SK-N-SH (cell line): Measurements from ENCODE around the gene CD164L2. TPM values are rescaled to one million over a fixed set of nuclear protein-coding genes. Genes with fewer than 3 reads are reported as not detected.

Source experiments
- CTCF ChIA-PET: fragments of 300-600, 350-600 bp; formaldehyde crosslinking; extraction: SDS; loops from one replicate; lab custom pipeline; 2021; lab: Yijun Ruan, JAX
- POLR2A ChIA-PET: fragments of 350-600 bp; sonication (Branson Sonifier 250); formaldehyde crosslinking; extraction: SDS; loops from one replicate; lab custom pipeline; 2020; ENCODE audit warnings: antibody characterized with exemption, inconsistent platforms; lab: Yijun Ruan, JAX
- DNase-seq: peaks from one replicate; pipeline ENCODE4 v3.0.0; 2012
- H2AFZ ChIP-seq: fragments of 200-600 bp; sonication (generic); 2 replicates; pipeline ENCODE4 v1.8.1; 2016; ENCODE audit warnings: antibody characterized with exemption, mild to moderate bottlenecking, low read depth
- H3F3A ChIP-seq: fragments of 200-600 bp; sonication (generic); replicated peaks from 2 replicates; pipeline ENCODE3; 2016; ENCODE audit warnings: antibody characterized with exemption, mild to moderate bottlenecking; ENCODE audit not compliant: insufficient read depth
- H3K27ac ChIP-seq, 2 experiments: fragments of 200-500 bp in 1 of 2; fragments of 200-600 bp in 1 of 2; sonication (Bioruptor generic) in 1 of 2; sonication (generic), shearing (Covaris generic) in 1 of 2; 2 replicates each; pipeline versions ENCODE4 v1.5.1 to v1.6.1; 2014 to 2016; ENCODE audit warnings: low read depth in 2 of 2, inconsistent platforms in 1 of 2, low read length in 1 of 2, mild to moderate bottlenecking in 1 of 2, mixed read lengths in 1 of 2
- H3K27me3 ChIP-seq: fragments of 200-600 bp; sonication (generic), shearing (Covaris generic); 2 replicates; pipeline ENCODE4 v1.6.1; 2016; ENCODE audit warnings: mixed run types; ENCODE audit not compliant: insufficient read depth
- H3K36me3 ChIP-seq, 2 experiments: fragments of 200-500 bp in 1 of 2; fragments of 200-600 bp in 1 of 2; sonication (Bioruptor generic) in 1 of 2; sonication (generic) in 1 of 2; replicated peaks in 1 of 2; 2 replicates each; pipeline versions ENCODE3 to v1.5.1; 2014 to 2016; ENCODE audit warnings: low read length in 1 of 2, mild to moderate bottlenecking in 1 of 2; ENCODE audit not compliant: insufficient read depth in 2 of 2, control insufficient read depth in 1 of 2
- H3K4me1 ChIP-seq, 2 experiments: fragments of 200-500 bp in 1 of 2; fragments of 200-600 bp in 1 of 2; sonication (Bioruptor generic) in 1 of 2; sonication (generic), shearing (Covaris generic) in 1 of 2; 2 replicates each; pipeline versions ENCODE4 v1.5.1 to v1.6.1; 2014 to 2016; ENCODE audit warnings: low read depth in 1 of 2, low read length in 1 of 2, mixed run types in 1 of 2; ENCODE audit not compliant: insufficient read depth in 2 of 2, control insufficient read depth in 1 of 2
- H3K4me2 ChIP-seq: fragments of 200-600 bp; sonication (generic), shearing (Covaris generic); 2 replicates; pipeline ENCODE4 v1.6.1; 2017; ENCODE audit warnings: mixed run types
- H3K4me3 ChIP-seq, 2 experiments: fragments of 200-500 bp in 1 of 2; fragments of 200-600 bp in 1 of 2; sonication (Bioruptor generic) in 1 of 2; sonication (generic), shearing (Covaris generic) in 1 of 2; 2 replicates each; pipeline versions ENCODE4 v1.5.1 to v1.8.1; 2014 to 2016; ENCODE audit warnings: low read depth in 2 of 2, inconsistent platforms in 1 of 2, low read length in 1 of 2, mild to moderate bottlenecking in 1 of 2, mixed read lengths in 1 of 2, moderate library complexity in 1 of 2
- H3K79me2 ChIP-seq: fragments of 200-600 bp; sonication (generic); 2 replicates; pipeline ENCODE4 v1.8.1; 2017; ENCODE audit warnings: mild to moderate bottlenecking; ENCODE audit not compliant: insufficient read depth
- H3K9ac ChIP-seq: fragments of 200-600 bp; sonication (generic); 2 replicates; pipeline ENCODE4 v1.6.1; 2017; ENCODE audit warnings: mixed run types
- H3K9me2 ChIP-seq: fragments of 200-600 bp; sonication (generic); 2 replicates; pipeline ENCODE4 v1.6.1; 2017; ENCODE audit warnings: mixed run types
- H3K9me3 ChIP-seq: fragments of 200-600 bp; sonication (generic); 2 replicates; pipeline ENCODE4 v1.6.1; 2017; ENCODE audit warnings: mixed run types, mild to moderate bottlenecking, moderate library complexity
- H4K20me1 ChIP-seq: fragments of 200-600 bp; sonication (generic); 2 replicates; pipeline ENCODE4 v1.6.1; 2017; ENCODE audit warnings: mild to moderate bottlenecking, mixed run types; ENCODE audit not compliant: insufficient read depth
- EZH2phosphoT487 ChIP-seq: fragments of 200-600 bp; sonication (generic); IDR thresholded peaks from 2 replicates; pipeline ENCODE4 v1.6.1; 2017; ENCODE audit warnings: low read depth, mixed run types, mild to moderate bottlenecking, antibody characterized with exemption, moderate library complexity, borderline replicate concordance
- GATA2 ChIP-seq: sonication (generic); formaldehyde crosslinking; IDR thresholded peaks from 2 replicates; pipeline ENCODE4 v1.5.0; 2020; ENCODE audit warnings: mild to moderate bottlenecking, missing genetic modification reagents
- JUND ChIP-seq: IDR thresholded peaks from 2 replicates; pipeline ENCODE4 v1.4.0; 2012
- MXI1 ChIP-seq: IDR thresholded peaks from 2 replicates; pipeline ENCODE4 v1.6.1; 2012; ENCODE audit warnings: mild to moderate bottlenecking, low read depth, low read length, improper control_type of control experiment
- NRF1 ChIP-seq: IDR thresholded peaks from 2 replicates; pipeline ENCODE4 v1.6.1; 2012; ENCODE audit warnings: low read depth, mild to moderate bottlenecking, low read length
- POLR2AphosphoS5 ChIP-seq: IDR thresholded peaks from 2 replicates; pipeline ENCODE4 v1.6.1; 2012; ENCODE audit warnings: low read depth, low read length
- RXRA ChIP-seq: IDR thresholded peaks from 2 replicates; pipeline ENCODE4 v1.4.0; 2012; ENCODE audit warnings: low read depth, mild to moderate bottlenecking, borderline replicate concordance
- SMC3 ChIP-seq: IDR thresholded peaks from 2 replicates; pipeline ENCODE4 v1.6.1; 2012; ENCODE audit warnings: low read depth, low read length, improper control_type of control experiment
- TAF1 ChIP-seq: IDR thresholded peaks from 2 replicates; pipeline ENCODE4 v1.6.1; 2012; ENCODE audit warnings: low read depth, mild to moderate bottlenecking, low read length, moderate library complexity, borderline replicate concordance
- YY1 ChIP-seq: IDR thresholded peaks from 2 replicates; pipeline ENCODE4 v1.4.0; 2012; ENCODE audit warnings: low read depth, mild to moderate bottlenecking
- WGBS: methylation state at CpG from one replicate; pipeline ENCODE4 v1.1.6; 2017; ENCODE audit warnings: low lambda C conversion rate; 5-methylcytosine and 5-hydroxymethylcytosine counted together
- polyA plus RNA-seq, 3 experiments: library from polyadenylated mRNA; depleted of rRNA; stranded (reverse); fragments of >200 nt; gene quantifications; 2 replicates each; pipeline ENCODE4 v1.2.3, GENCODE V29; 2012
- TF ChIP-seq, protein P1 (sequence below): fragments of 150-350 bp; IDR thresholded peaks from 2 replicates; pipeline ENCODE4 v1.6.1; 2017; ENCODE audit warnings: antibody characterized with exemption, low read length, low read depth, borderline replicate concordance
- TF ChIP-seq, protein P2 (sequence below): IDR thresholded peaks from 2 replicates; pipeline ENCODE4; 2012
- TF ChIP-seq, protein P3 (sequence below): IDR thresholded peaks from 2 replicates; pipeline ENCODE4 v1.4.0; 2012; ENCODE audit warnings: low read depth, borderline replicate concordance
- TF ChIP-seq, protein P4 (sequence below): IDR thresholded peaks from 2 replicates; pipeline ENCODE4 v1.4.0; 2012; ENCODE audit warnings: low read depth

The CD164L2 gene
- polyA plus RNA-seq, 1 of the 3 experiments (the other 2 are of a cell fraction): 0.05 TPM

DNA sequence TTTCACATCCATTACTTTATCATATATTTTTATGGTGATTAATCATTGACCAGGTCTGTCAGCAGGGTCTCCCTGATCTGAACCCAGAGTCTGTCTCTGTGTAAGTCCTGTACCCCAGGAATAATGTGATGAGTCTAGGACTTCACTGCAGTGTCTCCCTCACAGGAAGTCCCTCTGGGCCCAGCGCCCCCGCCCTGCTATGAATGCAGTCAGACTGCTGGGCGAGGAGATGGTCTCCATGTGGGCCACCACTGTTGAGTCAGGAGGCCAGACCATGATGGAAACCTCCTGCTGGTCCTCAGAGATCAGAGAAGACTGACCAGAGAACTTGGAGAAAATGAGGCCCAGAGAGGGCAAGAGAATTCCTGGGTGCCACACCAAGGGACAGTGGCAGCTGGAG is 51.7 kb downstream of the CD164L2 start:
- Histone ChIP-seq H2AFZ (no peak overlapping the region), H3K36me3 (peaks cover 4 to 72% of the 10 kb centered on the region in 2 experiments), H3K27ac (no peak overlapping the region), H3K4me1 (no peaks in the 10 kb centered on the region), H3K4me3 (no peak overlapping the region), H3F3A (no peaks in the 10 kb centered on the region), H3K9me3 (no peaks in the 10 kb centered on the region), H3K79me2 (peaks cover 46% of the 10 kb centered on the region), H4K20me1 (peaks cover 18% of the 10 kb centered on the region; the same call in 1 of the 2 replicates), H3K9ac (no peak overlapping the region), H3K27me3 (no peaks in the 10 kb centered on the region), H3K4me2 (no peak overlapping the region), H3K9me2 (no peaks in the 10 kb centered on the region)
- no peak for DNase-seq
- ChIA-PET POLR2A (no interaction called here), CTCF (interaction anchor here (2.2 to 7.4 kb wide), 7 partner anchors 14 to 64 kb away, joined by 10 to 85 read pairs (median 25); no protein-coding TSS in a partner anchor)
- no CpG with 5 or more reads among the region's 3 CpGs for WGBS
- TF ChIP-seq JUND (no peak), GATA2 (CRISPR knock-in tag) (no peak), NRF1 (no peak), YY1 (no peak), RXRA (no peak)
- TF ChIP-seq, protein P1, sequence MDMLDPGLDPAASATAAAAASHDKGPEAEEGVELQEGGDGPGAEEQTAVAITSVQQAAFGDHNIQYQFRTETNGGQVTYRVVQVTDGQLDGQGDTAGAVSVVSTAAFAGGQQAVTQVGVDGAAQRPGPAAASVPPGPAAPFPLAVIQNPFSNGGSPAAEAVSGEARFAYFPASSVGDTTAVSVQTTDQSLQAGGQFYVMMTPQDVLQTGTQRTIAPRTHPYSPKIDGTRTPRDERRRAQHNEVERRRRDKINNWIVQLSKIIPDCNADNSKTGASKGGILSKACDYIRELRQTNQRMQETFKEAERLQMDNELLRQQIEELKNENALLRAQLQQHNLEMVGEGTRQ: no peak
- TF ChIP-seq, protein P2, sequence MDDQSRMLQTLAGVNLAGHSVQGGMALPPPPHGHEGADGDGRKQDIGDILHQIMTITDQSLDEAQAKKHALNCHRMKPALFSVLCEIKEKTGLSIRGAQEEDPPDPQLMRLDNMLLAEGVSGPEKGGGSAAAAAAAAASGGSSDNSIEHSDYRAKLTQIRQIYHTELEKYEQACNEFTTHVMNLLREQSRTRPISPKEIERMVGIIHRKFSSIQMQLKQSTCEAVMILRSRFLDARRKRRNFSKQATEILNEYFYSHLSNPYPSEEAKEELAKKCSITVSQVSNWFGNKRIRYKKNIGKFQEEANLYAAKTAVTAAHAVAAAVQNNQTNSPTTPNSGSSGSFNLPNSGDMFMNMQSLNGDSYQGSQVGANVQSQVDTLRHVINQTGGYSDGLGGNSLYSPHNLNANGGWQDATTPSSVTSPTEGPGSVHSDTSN: no peak
- TF ChIP-seq, protein P3, sequence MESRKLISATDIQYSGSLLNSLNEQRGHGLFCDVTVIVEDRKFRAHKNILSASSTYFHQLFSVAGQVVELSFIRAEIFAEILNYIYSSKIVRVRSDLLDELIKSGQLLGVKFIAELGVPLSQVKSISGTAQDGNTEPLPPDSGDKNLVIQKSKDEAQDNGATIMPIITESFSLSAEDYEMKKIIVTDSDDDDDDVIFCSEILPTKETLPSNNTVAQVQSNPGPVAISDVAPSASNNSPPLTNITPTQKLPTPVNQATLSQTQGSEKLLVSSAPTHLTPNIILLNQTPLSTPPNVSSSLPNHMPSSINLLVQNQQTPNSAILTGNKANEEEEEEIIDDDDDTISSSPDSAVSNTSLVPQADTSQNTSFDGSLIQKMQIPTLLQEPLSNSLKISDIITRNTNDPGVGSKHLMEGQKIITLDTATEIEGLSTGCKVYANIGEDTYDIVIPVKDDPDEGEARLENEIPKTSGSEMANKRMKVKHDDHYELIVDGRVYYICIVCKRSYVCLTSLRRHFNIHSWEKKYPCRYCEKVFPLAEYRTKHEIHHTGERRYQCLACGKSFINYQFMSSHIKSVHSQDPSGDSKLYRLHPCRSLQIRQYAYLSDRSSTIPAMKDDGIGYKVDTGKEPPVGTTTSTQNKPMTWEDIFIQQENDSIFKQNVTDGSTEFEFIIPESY: no peak

DNA sequence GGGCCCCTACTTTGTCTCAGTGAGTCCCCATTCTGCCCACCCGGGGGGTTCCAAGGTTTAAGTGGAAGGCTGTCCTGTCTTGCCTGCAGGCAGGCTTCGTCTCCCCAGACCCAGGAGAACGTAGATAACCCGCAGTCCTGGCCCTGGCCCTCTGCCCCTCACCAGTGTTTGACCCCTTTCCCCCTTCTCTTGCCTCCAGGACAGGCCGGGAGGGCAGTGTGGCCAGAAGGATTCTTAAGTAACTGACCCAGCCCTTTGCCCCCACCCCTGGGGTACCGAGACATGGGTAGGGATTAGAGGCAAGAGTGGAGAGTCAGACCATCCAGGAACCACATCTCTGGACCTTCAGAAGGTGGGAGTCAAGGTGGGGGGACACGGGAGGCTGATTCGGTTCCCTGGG is 52.3 kb downstream of the CD164L2 start:
- ChIA-PET POLR2A (no interaction called here), CTCF (interaction anchor here (0.6 to 7.4 kb wide), 3 partner anchors 25 to 277 kb away, joined by 3 to 85 read pairs (median 40); no protein-coding TSS in a partner anchor)
- H3K9me2 ChIP-seq: no peaks in the 10 kb centered on the region
- no peak overlapping the region for H3K4me3 ChIP-seq
- no peaks in the 10 kb centered on the region for H3K4me1 ChIP-seq
- TF ChIP-seq POLR2AphosphoS5 (no peak), SMC3 (no peak), EZH2phosphoT487 (no peak), MXI1 (no peak), RXRA (no peak), JUND (no peak), TAF1 (no peak)
- TF ChIP-seq, protein P4, sequence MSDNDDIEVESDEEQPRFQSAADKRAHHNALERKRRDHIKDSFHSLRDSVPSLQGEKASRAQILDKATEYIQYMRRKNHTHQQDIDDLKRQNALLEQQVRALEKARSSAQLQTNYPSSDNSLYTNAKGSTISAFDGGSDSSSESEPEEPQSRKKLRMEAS: no peak
- peaks cover 18% of the 10 kb centered on the region; the same call in 1 of the 2 replicates for H4K20me1 ChIP-seq
- H3K27ac ChIP-seq: no peak overlapping the region
- no peak for DNase-seq
- no peaks in the 10 kb centered on the region for H3K27me3 ChIP-seq
- no peak overlapping the region for H2AFZ ChIP-seq
- H3K4me2 ChIP-seq: no peak overlapping the region
- H3K9me3 ChIP-seq: no peaks in the 10 kb centered on the region
- peaks cover 9 to 73% of the 10 kb centered on the region in 2 experiments for H3K36me3 ChIP-seq
- peaks cover 53% of the 10 kb centered on the region for H3K79me2 ChIP-seq
- no peak overlapping the region for H3K9ac ChIP-seq
- no peaks in the 10 kb centered on the region for H3F3A ChIP-seq
- 92% methylated on average over 8 of the region's 8 CpGs for WGBS

Other genes with a start within 250 kb of the CD164L2 start
- gene SLC9A1, start 228.2 kb downstream of the CD164L2 start, polyA plus RNA-seq (2012; rRNA removed): 5.6 and 11.4 TPM in 2 replicates
- gene WDTC1, start 148.7 kb downstream of the CD164L2 start, polyA plus RNA-seq (2012; rRNA removed): 7.8 and 12.0 TPM in 2 replicates
- gene TMEM222, start 61.2 kb downstream of the CD164L2 start, polyA plus RNA-seq (2012; rRNA removed): 51.7 and 52.0 TPM in 2 replicates
- gene SYTL1, start 41.3 kb downstream of the CD164L2 start, polyA plus RNA-seq (2012; rRNA removed): 2.0 and 3.0 TPM in 2 replicates
- gene MAP3K6, start 16.4 kb downstream of the CD164L2 start, polyA plus RNA-seq (2012; rRNA removed): 14.5 and 17.3 TPM in 2 replicates
- gene FCN3, start 8.5 kb downstream of the CD164L2 start, polyA plus RNA-seq (2012; rRNA removed): not detected in 2 replicates
- 5.8 and 6.0 TPM in 2 replicates for gene GPR3, start 9.3 kb upstream of the CD164L2 start, polyA plus RNA-seq (2012; rRNA removed)
- 23.0 and 27.1 TPM in 2 replicates for gene WASF2, start 106.8 kb upstream of the CD164L2 start, polyA plus RNA-seq (2012; rRNA removed)
- gene AHDC1, start 220.8 kb upstream of the CD164L2 start, polyA plus RNA-seq (2012; rRNA removed): 3.1 and 8.5 TPM in 2 replicates